Stimulated activated CD8-positive, alpha-beta memory T cell treated with anti-CD3 and anti-CD28 coated beads, Interleukin-15, amount 100 ng/mL, for 24 hours (primary cell): ENCODE measurements around the gene MGAT3.

ENCODE experiments used
- DNase-seq: peaks from one replicate; pipeline ENCODE4 v3.0.0-alpha.2; 2020; ENCODE audit warnings: low read depth

The MGAT3 gene

DNA sequence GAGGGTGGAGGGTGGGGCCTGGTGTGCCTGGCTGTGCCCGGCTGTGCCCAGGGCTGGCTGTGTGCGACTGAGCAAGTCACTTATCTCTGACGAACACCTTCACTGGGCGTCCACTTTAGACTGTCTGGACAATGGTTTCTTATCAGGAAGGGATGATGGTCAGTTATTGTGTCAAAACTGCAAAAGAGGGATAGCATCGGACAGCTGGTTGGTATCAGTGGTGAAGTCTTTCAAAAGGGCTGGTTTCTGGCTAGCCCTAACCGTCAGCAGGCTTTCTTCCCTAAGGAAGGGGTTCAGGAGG lies 4.1 kb upstream of the MGAT3 start:
- DNase-seq: no peak

DNA sequence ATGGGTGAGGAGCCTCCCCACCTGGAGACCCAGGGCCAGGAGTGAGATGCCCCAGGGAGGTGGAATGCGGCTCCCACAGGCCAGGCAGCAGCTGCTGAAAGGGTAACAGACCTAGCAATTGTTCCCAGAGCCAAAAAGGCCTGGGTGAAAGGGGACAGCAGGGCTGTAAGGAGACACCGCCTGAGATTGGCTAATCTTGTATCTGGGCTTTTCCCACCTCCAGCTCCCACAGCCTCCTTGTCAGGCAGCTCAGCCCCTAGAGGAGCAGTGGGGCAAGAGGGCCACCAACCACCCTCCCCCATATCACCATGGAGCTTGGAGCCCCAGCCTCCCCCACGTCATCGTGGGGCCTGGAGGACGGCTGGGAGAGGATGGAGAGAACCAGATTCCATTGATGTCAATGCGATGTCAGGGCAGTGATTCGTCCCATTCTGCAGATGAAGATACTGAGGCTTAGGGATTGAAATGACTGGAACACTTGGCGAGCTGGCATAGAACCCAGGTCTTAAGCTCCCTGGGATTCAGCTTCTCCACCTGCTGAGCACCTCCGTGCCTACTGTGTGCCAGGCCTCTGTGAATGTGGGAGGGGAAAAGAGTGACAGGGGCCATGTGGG lies 2.9 kb upstream of the MGAT3 start:
- no peak for DNase-seq

DNA sequence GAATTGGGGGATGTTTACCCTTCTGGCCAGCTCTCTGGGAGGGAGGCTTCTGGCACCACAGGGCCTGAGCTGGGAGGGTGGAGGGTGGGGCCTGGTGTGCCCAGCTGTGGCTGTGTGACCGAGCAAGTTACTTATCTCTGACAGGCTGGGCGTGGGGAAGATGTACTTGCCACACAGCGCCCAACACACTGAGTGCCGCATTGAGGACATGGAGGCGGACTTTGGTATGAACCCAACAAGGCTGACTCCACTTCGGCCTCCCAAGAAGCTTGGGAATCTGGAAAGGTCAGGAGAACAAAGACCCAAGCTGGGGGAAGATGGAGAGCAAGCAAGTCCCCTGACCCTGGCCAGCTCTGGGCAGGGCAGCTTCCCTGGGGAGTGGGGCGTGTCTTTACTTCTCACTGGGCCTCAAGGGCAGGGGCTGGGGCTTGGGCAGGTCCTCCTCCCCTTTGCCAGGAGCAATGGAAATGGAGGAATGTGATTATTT lies 2.4 kb upstream of the MGAT3 start:
- DNase-seq: no peak

- DNase-seq: no peak
These were observed 365 bp downstream of the MGAT3 start for GRCh38 chr22:39457198-39457555.

- no peak for DNase-seq
These were observed 988 bp downstream of the MGAT3 start for GRCh38 chr22:39457556-39458443.

DNA sequence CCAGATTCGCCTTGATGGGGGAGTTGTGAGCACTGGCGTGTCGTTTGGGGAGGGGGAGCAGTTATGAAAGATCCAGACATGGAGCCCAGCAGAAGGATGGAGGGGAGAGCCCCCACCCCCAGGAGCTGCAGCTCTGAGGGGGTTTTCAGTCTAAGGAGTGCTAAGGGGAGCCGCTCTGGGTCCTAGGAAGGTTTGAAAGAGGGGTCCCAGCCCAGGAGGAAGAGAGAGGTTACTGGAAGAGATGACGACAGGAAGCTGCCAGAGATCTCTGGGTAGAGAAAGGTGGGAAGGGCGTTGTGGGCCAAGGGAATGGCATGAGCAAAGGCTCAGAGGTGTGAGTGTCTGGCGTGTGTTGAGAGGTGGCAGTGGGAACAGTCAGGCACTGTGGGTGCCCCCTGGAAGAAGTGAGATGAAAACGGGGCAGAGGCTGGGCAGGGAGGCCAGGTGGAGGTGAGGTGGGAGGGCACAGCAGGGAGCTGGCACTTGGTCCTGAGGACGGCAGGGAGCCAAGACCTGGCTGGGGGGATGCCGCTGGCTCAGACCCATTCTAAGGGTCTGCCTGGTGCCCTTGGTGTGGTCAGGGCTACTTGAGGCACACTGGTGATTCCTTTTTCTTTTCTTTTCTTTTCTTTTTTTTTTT lies 1.8 kb downstream of the MGAT3 start:
- no peak for DNase-seq

GRCh38 chr22:39459681-39460080 lies 2.9 kb downstream of the MGAT3 start:
- DNase-seq: no peak

- no peak for DNase-seq
These were observed 5.8 kb downstream of the MGAT3 start for GRCh38 chr22:39462443-39463221.

GRCh38 chr22:39463277-39463676 lies 6.5 kb downstream of the MGAT3 start:
- no peak for DNase-seq

DNA sequence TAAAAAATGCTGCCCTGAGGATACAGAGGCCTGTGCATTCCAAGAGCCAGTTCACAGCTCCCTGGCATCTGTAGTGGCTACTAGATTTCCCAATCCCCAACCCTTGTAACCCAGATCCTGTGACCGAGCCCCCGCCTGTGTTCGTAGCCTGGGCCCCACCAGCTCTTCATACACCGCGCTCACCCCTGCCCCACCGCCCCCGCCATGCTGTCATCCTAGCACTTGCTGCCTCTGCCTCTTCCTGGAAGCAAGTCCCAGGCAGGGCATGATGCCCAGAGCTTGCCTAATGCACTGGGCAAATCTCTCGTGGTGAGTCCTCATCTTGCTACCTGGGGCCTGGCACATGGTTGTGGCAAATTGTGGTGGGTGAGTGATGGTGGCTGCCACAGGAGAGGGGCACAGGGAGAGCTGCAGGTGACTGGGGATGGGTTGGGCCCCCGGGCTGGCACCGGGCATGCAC lies 7.1 kb downstream of the MGAT3 start:
- DNase-seq: no peak

GRCh38 chr22:39466228-39467006 lies 9.6 kb downstream of the MGAT3 start:
- DNase-seq: no peak

- DNase-seq: no peak
These were observed 10.6 kb downstream of the MGAT3 start for GRCh38 chr22:39467390-39467895.

DNA sequence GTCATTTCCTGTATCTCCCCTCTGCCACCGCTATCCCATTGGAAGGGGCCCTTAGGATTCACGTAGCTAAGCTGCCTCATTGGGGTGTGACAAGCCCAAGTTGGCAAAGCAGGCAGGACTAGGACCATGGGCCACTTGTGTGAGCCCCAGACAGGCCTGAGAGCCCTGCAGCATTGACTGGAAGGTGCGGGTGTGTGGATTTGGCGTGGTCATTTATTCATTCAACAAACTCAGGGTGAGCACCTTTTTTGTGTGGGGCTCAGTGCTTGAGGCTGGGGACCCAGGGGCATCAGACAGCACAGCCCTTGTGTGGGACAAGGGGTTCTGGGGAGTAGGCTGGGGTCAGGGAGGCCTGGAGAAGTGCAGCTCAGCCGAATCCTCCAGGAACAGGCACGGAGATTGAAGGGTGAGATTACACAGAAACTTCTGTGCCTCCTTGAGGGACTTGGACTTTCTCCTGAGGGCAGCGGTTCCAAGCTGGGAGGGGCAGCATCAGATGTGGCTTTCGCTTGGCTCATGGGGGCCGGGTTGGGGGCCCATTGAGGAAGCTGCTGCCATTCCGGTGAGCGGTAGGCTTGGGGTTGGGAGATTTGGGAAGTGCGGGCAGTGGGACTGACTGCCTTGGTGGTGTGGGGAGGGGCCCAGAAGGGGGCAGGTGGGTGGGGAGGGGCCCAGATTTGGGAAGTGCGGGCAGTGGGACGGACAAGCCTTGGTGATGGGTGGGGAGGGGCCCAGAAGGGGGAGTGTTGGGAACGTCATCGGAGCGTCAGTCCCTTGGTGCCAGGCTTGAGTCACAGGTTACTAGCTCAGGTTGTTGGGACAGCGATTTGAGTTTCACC lies 11.9 kb downstream of the MGAT3 start:
- no peak for DNase-seq

DNA sequence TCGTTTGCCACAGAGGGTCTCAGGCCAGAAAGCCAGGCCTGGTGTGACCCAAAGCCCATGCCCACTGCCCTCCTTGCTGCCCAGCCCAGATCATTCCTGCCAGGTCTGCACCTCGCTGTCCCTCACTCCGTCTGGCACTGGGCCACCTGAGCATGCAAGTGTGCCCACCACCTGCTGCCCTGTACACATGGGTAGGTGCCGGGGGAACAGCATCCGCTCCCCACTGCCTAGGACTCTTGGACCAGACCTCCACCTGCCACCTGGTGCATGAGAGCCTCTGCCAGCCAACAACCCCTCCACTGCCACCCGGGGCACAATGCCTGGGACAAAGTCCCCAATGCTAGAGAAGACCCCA lies 12.5 kb downstream of the MGAT3 start:
- DNase-seq: no peak

- DNase-seq: no peak
These were observed 13.1 kb downstream of the MGAT3 start for GRCh38 chr22:39469681-39470450.

GRCh38 chr22:39470451-39471291 lies 13.9 kb downstream of the MGAT3 start:
- no peak for DNase-seq

GRCh38 chr22:39471381-39472141 lies 14.7 kb downstream of the MGAT3 start:
- DNase-seq: no peak
